Liver (tissue), 9 donors: ENCODE results near the gene HSPG2. TPM values are rescaled to one million over a fixed set of nuclear protein-coding genes. Genes with fewer than 3 reads are reported as not detected.

Source experiments
- DNase-seq: peaks from one replicate; pipeline ENCODE4 v3.0.0-alpha.2; 2017; ENCODE audit warnings: low spot score
- H3K27ac ChIP-seq, 2 donors: one replicate each; pipeline ENCODE4 v1.7.0; 2013; ENCODE audit warnings: inconsistent platforms in 2 of 2, low read length in 2 of 2, control low read depth in 1 of 2, low read depth in 1 of 2, mild to moderate bottlenecking in 1 of 2
- H3K27me3 ChIP-seq, 4 donors: one replicate each; pipeline versions ENCODE4 v1.6.1 to v1.7.0; 2013; ENCODE audit warnings: low read length in 3 of 4, inconsistent platforms in 1 of 4, mild to moderate bottlenecking in 1 of 4, moderate library complexity in 1 of 4; ENCODE audit not compliant: control insufficient read depth in 4 of 4, insufficient read depth in 4 of 4
- H3K36me3 ChIP-seq, 4 donors: one replicate each; pipeline versions ENCODE4 v1.6.1 to v1.7.0; 2013; ENCODE audit warnings: low read length in 3 of 4, mild to moderate bottlenecking in 3 of 4, low read depth in 1 of 4, moderate library complexity in 1 of 4; ENCODE audit not compliant: control insufficient read depth in 4 of 4, insufficient read depth in 3 of 4
- H3K4me1 ChIP-seq, 4 donors: one replicate each; pipeline versions ENCODE4 v1.6.1 to v1.7.0; 2013; ENCODE audit warnings: low read length in 3 of 4, mild to moderate bottlenecking in 3 of 4, moderate library complexity in 1 of 4; ENCODE audit not compliant: control insufficient read depth in 4 of 4, insufficient read depth in 4 of 4
- H3K4me3 ChIP-seq, 3 donors: one replicate each; pipeline versions ENCODE4 v1.6.1 to v1.7.0; 2013; ENCODE audit warnings: low read length in 3 of 3, control low read depth in 1 of 3, low read depth in 1 of 3, mild to moderate bottlenecking in 1 of 3
- H3K9ac ChIP-seq, 2 donors: one replicate each; pipeline ENCODE4 v1.7.0; 2013; ENCODE audit warnings: low read length in 2 of 2, mild to moderate bottlenecking in 2 of 2, moderate library complexity in 2 of 2, control low read depth in 1 of 2, low read depth in 1 of 2
- H3K9me3 ChIP-seq, 4 donors: one replicate each; pipeline versions ENCODE4 v1.6.1 to v1.7.0; 2013; ENCODE audit warnings: low read length in 3 of 4; ENCODE audit not compliant: control insufficient read depth in 4 of 4
- CTCF ChIP-seq: fragments of 150-350 bp; IDR thresholded peaks from 2 replicates; pipeline ENCODE4 v1.5.1; 2017; ENCODE audit warnings: improper control_type of control experiment, low read depth, low read length; ENCODE audit not compliant: missing input control
- FOXA1 ChIP-seq: IDR thresholded peaks from 2 replicates; pipeline ENCODE4 v1.6.1; 2016; ENCODE audit warnings: antibody characterized with exemption
- FOXA2 ChIP-seq: IDR thresholded peaks from 2 replicates; pipeline ENCODE4 v1.6.1; 2016; ENCODE audit warnings: antibody characterized with exemption
- GABPA ChIP-seq, 2 donors: IDR thresholded peaks in 1 of 2; conservative IDR thresholded peaks in 1 of 2; 2 replicates each; pipeline ENCODE4 v1.6.1; 2016; ENCODE audit warnings: antibody characterized with exemption in 2 of 2, mild to moderate bottlenecking in 1 of 2, moderate library complexity in 1 of 2
- JUND ChIP-seq, 2 donors: IDR thresholded peaks; 2 replicates each; pipeline ENCODE4 v1.6.1; 2016; ENCODE audit warnings: antibody characterized with exemption in 2 of 2
- MAX ChIP-seq: IDR thresholded peaks from 2 replicates; pipeline ENCODE4 v1.6.1; 2016; ENCODE audit warnings: antibody characterized with exemption
- NR2F2 ChIP-seq: IDR thresholded peaks from 2 replicates; pipeline ENCODE4 v1.6.1; 2016; ENCODE audit warnings: antibody characterized with exemption
- RAD21 ChIP-seq, 2 donors: IDR thresholded peaks; 2 replicates each; pipeline ENCODE4 v1.6.1; 2016; ENCODE audit warnings: antibody characterized with exemption in 2 of 2, mild to moderate bottlenecking in 2 of 2
- RXRA ChIP-seq, 2 donors: IDR thresholded peaks; 2 replicates each; pipeline ENCODE4 v1.6.1; 2017 to 2018; ENCODE audit warnings: antibody characterized with exemption in 2 of 2, mild to moderate bottlenecking in 1 of 2
- SP1 ChIP-seq: IDR thresholded peaks from 2 replicates; pipeline ENCODE4 v1.6.1; 2018; ENCODE audit warnings: antibody characterized with exemption, mild to moderate bottlenecking
- TAF1 ChIP-seq: conservative IDR thresholded peaks from 2 replicates; pipeline ENCODE4 v1.6.1; 2016; ENCODE audit warnings: antibody characterized with exemption, mild to moderate bottlenecking
- YY1 ChIP-seq: IDR thresholded peaks from 2 replicates; pipeline ENCODE4 v1.6.1; 2016; ENCODE audit warnings: antibody characterized with exemption, mild to moderate bottlenecking
- WGBS: extraction: QIAGEN DNeasy Blood & Tissue Kit; methylation state at CpG from one replicate; pipeline ENCODE4 v1.1.7; 2013; 5-methylcytosine and 5-hydroxymethylcytosine counted together
- polyA plus RNA-seq, 2 donors: library from polyadenylated mRNA; stranded (reverse) in 1 of 2; unstranded in 1 of 2; fragments of 200-250 nt in 1 of 2; fragments of >200 nt in 1 of 2; fragmentation: Nextera tagmentation in 1 of 2; extraction: Ambion mirVana in 1 of 2; gene quantifications; one replicate each; pipeline versions ENCODE4 v1.2.1 to v1.2.3, GENCODE V29; 2013 to 2015
- total RNA-seq, 2 donors: library from RNA; depleted of rRNA; stranded (reverse); fragments of >200 nt; gene quantifications; one replicate each; pipeline ENCODE4 v1.2.3, GENCODE V29; 2014
- TF ChIP-seq, protein P1 (sequence below): IDR thresholded peaks from 2 replicates; pipeline ENCODE4 v1.6.1; 2016; ENCODE audit warnings: antibody characterized with exemption
- TF ChIP-seq, protein P2 (sequence below): IDR thresholded peaks from 2 replicates; pipeline ENCODE4 v1.6.1; 2016; ENCODE audit warnings: antibody characterized with exemption, mild to moderate bottlenecking
- donor health status: healthy.
- donor health status: healthy.
- donor health status: healthy.
- donor health status: healthy.
- donor health status: healthy.

The HSPG2 gene
- total and polyA plus RNA-seq, 4 donors, result 5.6 to 43.9 (median 23.9) TPM

GRCh38 chr1:21884456-21885235, 52.5 kb downstream of the HSPG2 start:
- Histone ChIP-seq H3K36me3 (no peaks in the 10 kb centered on the region), H3K9me3 (no peaks in the 10 kb centered on the region), H3K4me1 (no peaks in the 10 kb centered on the region), H3K27ac (no peak overlapping the region), H3K4me3 (no peak overlapping the region), H3K9ac (no peak overlapping the region), H3K27me3 (no peaks in the 10 kb centered on the region)
- DNase-seq, result no peak
- whole genome bisulfite sequencing, result 91% methylated on average over 36 of the region's 36 CpGs
- TF ChIP-seq NR2F2, result no peak
- no peak for TF ChIP-seq MAX
- TF ChIP-seq RAD21 (IDR thresholded peaks at IDR 0.05), result no peak
- TF ChIP-seq, protein P1, sequence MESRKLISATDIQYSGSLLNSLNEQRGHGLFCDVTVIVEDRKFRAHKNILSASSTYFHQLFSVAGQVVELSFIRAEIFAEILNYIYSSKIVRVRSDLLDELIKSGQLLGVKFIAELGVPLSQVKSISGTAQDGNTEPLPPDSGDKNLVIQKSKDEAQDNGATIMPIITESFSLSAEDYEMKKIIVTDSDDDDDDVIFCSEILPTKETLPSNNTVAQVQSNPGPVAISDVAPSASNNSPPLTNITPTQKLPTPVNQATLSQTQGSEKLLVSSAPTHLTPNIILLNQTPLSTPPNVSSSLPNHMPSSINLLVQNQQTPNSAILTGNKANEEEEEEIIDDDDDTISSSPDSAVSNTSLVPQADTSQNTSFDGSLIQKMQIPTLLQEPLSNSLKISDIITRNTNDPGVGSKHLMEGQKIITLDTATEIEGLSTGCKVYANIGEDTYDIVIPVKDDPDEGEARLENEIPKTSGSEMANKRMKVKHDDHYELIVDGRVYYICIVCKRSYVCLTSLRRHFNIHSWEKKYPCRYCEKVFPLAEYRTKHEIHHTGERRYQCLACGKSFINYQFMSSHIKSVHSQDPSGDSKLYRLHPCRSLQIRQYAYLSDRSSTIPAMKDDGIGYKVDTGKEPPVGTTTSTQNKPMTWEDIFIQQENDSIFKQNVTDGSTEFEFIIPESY, result no peak
- TF ChIP-seq GABPA (IDR thresholded peaks at IDR 0.05 in 1 of 2, conservative IDR thresholded peaks at IDR 0.05 in 1 of 2), result no peak
- TF ChIP-seq CTCF, result no peak
- no peak for TF ChIP-seq FOXA1
- TF ChIP-seq FOXA2, result no peak
- TF ChIP-seq JUND (IDR thresholded peaks at IDR 0.05), result no peak
- TF ChIP-seq, protein P2, sequence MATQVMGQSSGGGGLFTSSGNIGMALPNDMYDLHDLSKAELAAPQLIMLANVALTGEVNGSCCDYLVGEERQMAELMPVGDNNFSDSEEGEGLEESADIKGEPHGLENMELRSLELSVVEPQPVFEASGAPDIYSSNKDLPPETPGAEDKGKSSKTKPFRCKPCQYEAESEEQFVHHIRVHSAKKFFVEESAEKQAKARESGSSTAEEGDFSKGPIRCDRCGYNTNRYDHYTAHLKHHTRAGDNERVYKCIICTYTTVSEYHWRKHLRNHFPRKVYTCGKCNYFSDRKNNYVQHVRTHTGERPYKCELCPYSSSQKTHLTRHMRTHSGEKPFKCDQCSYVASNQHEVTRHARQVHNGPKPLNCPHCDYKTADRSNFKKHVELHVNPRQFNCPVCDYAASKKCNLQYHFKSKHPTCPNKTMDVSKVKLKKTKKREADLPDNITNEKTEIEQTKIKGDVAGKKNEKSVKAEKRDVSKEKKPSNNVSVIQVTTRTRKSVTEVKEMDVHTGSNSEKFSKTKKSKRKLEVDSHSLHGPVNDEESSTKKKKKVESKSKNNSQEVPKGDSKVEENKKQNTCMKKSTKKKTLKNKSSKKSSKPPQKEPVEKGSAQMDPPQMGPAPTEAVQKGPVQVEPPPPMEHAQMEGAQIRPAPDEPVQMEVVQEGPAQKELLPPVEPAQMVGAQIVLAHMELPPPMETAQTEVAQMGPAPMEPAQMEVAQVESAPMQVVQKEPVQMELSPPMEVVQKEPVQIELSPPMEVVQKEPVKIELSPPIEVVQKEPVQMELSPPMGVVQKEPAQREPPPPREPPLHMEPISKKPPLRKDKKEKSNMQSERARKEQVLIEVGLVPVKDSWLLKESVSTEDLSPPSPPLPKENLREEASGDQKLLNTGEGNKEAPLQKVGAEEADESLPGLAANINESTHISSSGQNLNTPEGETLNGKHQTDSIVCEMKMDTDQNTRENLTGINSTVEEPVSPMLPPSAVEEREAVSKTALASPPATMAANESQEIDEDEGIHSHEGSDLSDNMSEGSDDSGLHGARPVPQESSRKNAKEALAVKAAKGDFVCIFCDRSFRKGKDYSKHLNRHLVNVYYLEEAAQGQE, result no peak
- TF ChIP-seq YY1, result no peak
- TF ChIP-seq RXRA (IDR thresholded peaks at IDR 0.05), result no peak
- no peak for TF ChIP-seq TAF1

- Histone ChIP-seq H3K4me1 (no peaks in the 10 kb centered on the region), H3K27me3 (no peaks in the 10 kb centered on the region), H3K27ac (no peak overlapping the region), H3K9me3 (no peaks in the 10 kb centered on the region), H3K36me3 (peaks cover 0 to 5% (median 0%) of the 10 kb centered on the region in 4 donors), H3K9ac (no peak overlapping the region), H3K4me3 (no peak overlapping the region)
- TF ChIP-seq NR2F2, result no peak
- no peak for TF ChIP-seq FOXA2
- no peak for TF ChIP-seq CTCF
- TF ChIP-seq SP1, result no peak
- no peak for TF ChIP-seq MAX
- no peak for DNase-seq
- WGBS, result 89% methylated on average over 11 of the region's 11 CpGs
Measured at GRCh38 chr1:21882721-21883415, 54.2 kb downstream of the HSPG2 start.
